Measurements from ENCODE around the gene ADGRL3.
"Not testable (repeated sequence)": the region's sequence is repeated elsewhere in the genome, so short reads cannot be mapped to it uniquely, and the experiment has no call there.

ADGRL3 gene

GRCh38 chr4:61509721-61510241 lies 309.7 kb downstream of the ADGRL3 start:
- not testable (repeated sequence) for DNase-seq

- no peak for DNase-seq
Observed at GRCh38 chr4:61511716-61512488, 311.8 kb downstream of the ADGRL3 start.

- DNase-seq = no peak
Observed at GRCh38 chr4:61514991-61515390, 314.9 kb downstream of the ADGRL3 start.

GRCh38 chr4:61517144-61517543 lies 317.0 kb downstream of the ADGRL3 start:
- no peak for DNase-seq

GRCh38 chr4:61520166-61520565 lies 320.0 kb downstream of the ADGRL3 start:
- no peak for DNase-seq

- no peak for DNase-seq
Observed at GRCh38 chr4:61520681-61521160, 320.6 kb downstream of the ADGRL3 start.

GRCh38 chr4:61521451-61521850 lies 321.3 kb downstream of the ADGRL3 start:
- no peak for DNase-seq

GRCh38 chr4:61522312-61522711 lies 322.2 kb downstream of the ADGRL3 start:
- no peak for DNase-seq

- DNase-seq = no peak
Observed at GRCh38 chr4:61527888-61528287, 327.8 kb downstream of the ADGRL3 start.

GRCh38 chr4:61528595-61528994 lies 328.5 kb downstream of the ADGRL3 start:
- no peak for DNase-seq

GRCh38 chr4:61531188-61531587 lies 331.1 kb downstream of the ADGRL3 start:
- DNase-seq = no peak

GRCh38 chr4:61532336-61533000 lies 332.3 kb downstream of the ADGRL3 start:
- no peak for DNase-seq

- DNase-seq = no peak
Observed at GRCh38 chr4:61533140-61533539, 333.0 kb downstream of the ADGRL3 start.

- no peak for DNase-seq
Observed at GRCh38 chr4:61540944-61541343, 340.8 kb downstream of the ADGRL3 start.

- no peak for DNase-seq
Observed at GRCh38 chr4:61541459-61541858, 341.3 kb downstream of the ADGRL3 start.

GRCh38 chr4:61543976-61544375 lies 343.9 kb downstream of the ADGRL3 start:
- no peak for DNase-seq

- DNase-seq = no peak
Observed at GRCh38 chr4:61545902-61546480, 345.9 kb downstream of the ADGRL3 start.

GRCh38 chr4:61549336-61549735 lies 349.2 kb downstream of the ADGRL3 start:
- no peak for DNase-seq

GRCh38 chr4:61553557-61554125 lies 353.5 kb downstream of the ADGRL3 start:
- DNase-seq = no peak

GRCh38 chr4:61555789-61556188 lies 355.7 kb downstream of the ADGRL3 start:
- DNase-seq = no peak

GRCh38 chr4:61556277-61556676 lies 356.2 kb downstream of the ADGRL3 start:
- no peak for DNase-seq

GRCh38 chr4:61559396-61559795 lies 359.3 kb downstream of the ADGRL3 start:
- no peak for DNase-seq

- DNase-seq = no peak
Observed at GRCh38 chr4:61561028-61561427, 360.9 kb downstream of the ADGRL3 start.

Measured in stimulated activated CD4-positive, alpha-beta T cell treated with anti-CD3 and anti-CD28 coated beads, Interleukin-4, amount 100 ng/mL, for 24 hours (primary cell).